Measurements from ENCODE around the gene NMU.
"Not testable (repeated sequence)": the region's sequence is repeated elsewhere in the genome, so short reads cannot be mapped to it uniquely, and the experiment has no call there.

- not testable (repeated sequence) for TF ChIP-seq EZH2 (IDR thresholded peaks at IDR 0.05; ENCODE audit: insufficient read depth, poor library complexity, severe bottlenecking); EZH2phosphoT487 (IDR thresholded peaks at IDR 0.05; ENCODE audit: insufficient read depth, low read depth)
Measured at GRCh38 chr4:55624063-55624462, 12.0 kb downstream of the NMU start.
